ENCODE measurements around the gene BCL3. TPM values are rescaled to one million over a fixed set of nuclear protein-coding genes. Genes with fewer than 3 reads are reported as not detected.
A peak's percentile ranks its signal among the peaks of the same experiment; 100 is the strongest.

BCL3 gene
- total and polyA plus RNA-seq, 2 of the 13 experiments (the other 11 are each of a cell fraction or from before 2014, with no cell fraction given): 2.3 to 4.0 TPM

DNA sequence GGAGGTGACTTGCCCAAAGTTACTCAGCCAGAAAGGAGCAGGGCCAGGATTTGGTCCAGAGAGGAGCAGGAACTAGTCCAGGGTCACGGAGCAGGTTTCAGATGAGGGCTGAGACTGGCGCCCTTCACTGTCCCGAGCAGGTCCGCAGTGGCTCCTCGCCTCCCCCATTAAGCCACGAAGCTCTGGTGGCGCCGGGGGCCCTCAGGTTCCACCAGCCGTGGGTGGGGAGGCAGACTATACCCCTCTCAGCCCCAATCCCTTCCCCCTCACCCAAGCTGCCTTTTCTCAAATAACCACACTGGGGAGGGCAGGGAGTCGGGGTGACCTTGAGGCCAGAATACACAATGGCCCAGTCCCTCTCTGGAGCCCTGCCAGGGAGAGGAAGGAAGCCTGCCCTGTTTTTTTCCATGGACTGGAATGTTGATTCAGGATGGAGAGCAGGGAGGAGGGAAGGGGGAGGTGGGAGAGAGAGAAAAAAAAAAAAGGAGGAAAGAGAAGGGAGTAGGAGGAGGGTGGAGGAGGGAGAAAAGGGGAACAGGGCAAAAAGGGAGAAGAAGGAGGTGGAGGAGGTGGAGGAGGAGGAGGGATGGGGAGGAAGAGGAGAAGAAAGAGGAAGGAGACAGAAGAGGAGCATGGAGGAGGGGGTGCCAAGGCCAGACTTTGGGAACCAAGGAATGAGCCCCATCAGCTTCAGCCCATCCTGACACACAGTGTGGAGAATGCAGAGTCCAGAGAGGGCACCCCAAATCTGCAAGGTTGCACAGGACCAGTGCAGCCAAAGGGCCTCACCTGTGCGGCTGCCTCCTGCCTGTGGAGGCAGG, 29.9 kb upstream of the BCL3 start:
- H3K79me2 ChIP-seq (ENCODE audit: insufficient read depth, low read length): peaks cover 22% of the 10 kb centered on the region
- peak; percentile 75 for ATAC-seq
- no peaks in the 10 kb centered on the region; a peak in 1 of 5 replicates for H3K27me3 ChIP-seq (ENCODE audit: control insufficient read depth in 1 of 2, insufficient read depth in 2 of 2, low read length in 2 of 2)
- BruUV-seq (replicated peaks): TSS peak; percentile 72
- in situ Hi-C loops (cut with HindIII; ENCODE audit: extremely low pct_ligation_motif_present, low pct_unique_long_range_greater_than_20kb) (no loop called here), intact Hi-C loops (cut with micrococcal nuclease; ENCODE audit: unreplicated experiment) (loop anchor here (2.0 kb wide), 1 partner anchor 24 kb away; no protein-coding TSS in a partner anchor)
- peak overlapping the region; percentile 88 for H3K4me2 ChIP-seq (ENCODE audit: low read depth, low read length)
- peak; percentile 98 for DNase-seq (ENCODE audit: low spot score)
- FAIRE-seq: peak; percentile 94
- H3K9ac ChIP-seq (ENCODE audit: insufficient read depth, low read depth, low read length): peak overlapping the region; percentile 95
- H4K20me1 ChIP-seq (ENCODE audit: insufficient read depth, low read length): no peaks in the 10 kb centered on the region
- H3K9me3 ChIP-seq (ENCODE audit: low read length): peaks cover 13% of the 10 kb centered on the region
- H3K4me3 ChIP-seq (replicated peaks in 1 of 3; ENCODE audit: insufficient read depth in 1 of 3, low read depth in 2 of 3, low read length in 3 of 3): peak overlapping the region; percentile 62 to 82 (median 66)
- no peak overlapping the region for H2AFZ ChIP-seq (ENCODE audit: low read length)
- H3K4me1 ChIP-seq (ENCODE audit: insufficient read depth, low read length): peaks cover 75% of the 10 kb centered on the region
- ChIA-PET CTCF (ENCODE audit: low intra/inter-chr PET ratio, low total read pairs) (interaction anchor here (1.1 kb wide), 1 partner anchor 29 kb away, joined by 3 read pairs; no protein-coding TSS in a partner anchor), POLR2A (interaction anchor here (0.7 to 8.0 kb wide), 26 partner anchors 9 to 227 kb away, joined by 3 to 94 read pairs (median 4); partner anchors contain the start of genes APOC2, APOE, BCAM and BCL3)
- 0% methylated on average over 6 of the region's 11 CpGs for WGBS (ENCODE audit: low lambda C conversion rate)
- H3K27ac ChIP-seq (ENCODE audit: extremely low read length, insufficient read depth, low read length): peak overlapping the region; percentile 95
- H3K36me3 ChIP-seq (replicated peaks in 1 of 2; ENCODE audit: control insufficient read depth in 1 of 2, insufficient read depth in 2 of 2, low read length in 2 of 2): peaks cover 7 to 13% of the 10 kb centered on the region in 2 experiments
- TF ChIP-seq FOXO1 (CRISPR knock-in tag; IDR thresholded peaks at IDR 0.05) (peak; percentile 65; the same call in 1 of the 2 replicates), RBAK (CRISPR knock-in tag; IDR thresholded peaks at IDR 0.05) (no peak), NFE2 (CRISPR knock-in tag; IDR thresholded peaks at IDR 0.05) (no peak), SETDB1 (CRISPR knock-in tag; IDR thresholded peaks at IDR 0.05; ENCODE audit: borderline replicate concordance) (no peak), ZNF7 (CRISPR knock-in tag; IDR thresholded peaks at IDR 0.05) (no peak), ZNF543 (CRISPR knock-in tag; IDR thresholded peaks at IDR 0.05) (peak; percentile 69), GATAD1 (CRISPR knock-in tag; IDR thresholded peaks at IDR 0.05) (0 out of 2 replicates have a peak, but pooled peaks have one; percentile 31), ZNF335 (CRISPR knock-in tag; IDR thresholded peaks at IDR 0.05) (no peak), ZNF747 (CRISPR knock-in tag; IDR thresholded peaks at IDR 0.05; ENCODE audit: borderline replicate concordance) (peak; percentile 82; the same call in 1 of the 2 replicates), CREM (IDR thresholded peaks at IDR 0.05) (peak; percentile 52; the same call in 1 of the 2 replicates), CREM (CRISPR knock-in tag; IDR thresholded peaks at IDR 0.05) (no peak)
- TF ChIP-seq, protein P1, sequence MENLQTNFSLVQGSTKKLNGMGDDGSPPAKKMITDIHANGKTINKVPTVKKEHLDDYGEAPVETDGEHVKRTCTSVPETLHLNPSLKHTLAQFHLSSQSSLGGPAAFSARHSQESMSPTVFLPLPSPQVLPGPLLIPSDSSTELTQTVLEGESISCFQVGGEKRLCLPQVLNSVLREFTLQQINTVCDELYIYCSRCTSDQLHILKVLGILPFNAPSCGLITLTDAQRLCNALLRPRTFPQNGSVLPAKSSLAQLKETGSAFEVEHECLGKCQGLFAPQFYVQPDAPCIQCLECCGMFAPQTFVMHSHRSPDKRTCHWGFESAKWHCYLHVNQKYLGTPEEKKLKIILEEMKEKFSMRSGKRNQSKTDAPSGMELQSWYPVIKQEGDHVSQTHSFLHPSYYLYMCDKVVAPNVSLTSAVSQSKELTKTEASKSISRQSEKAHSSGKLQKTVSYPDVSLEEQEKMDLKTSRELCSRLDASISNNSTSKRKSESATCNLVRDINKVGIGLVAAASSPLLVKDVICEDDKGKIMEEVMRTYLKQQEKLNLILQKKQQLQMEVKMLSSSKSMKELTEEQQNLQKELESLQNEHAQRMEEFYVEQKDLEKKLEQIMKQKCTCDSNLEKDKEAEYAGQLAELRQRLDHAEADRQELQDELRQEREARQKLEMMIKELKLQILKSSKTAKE (CRISPR knock-in tag; IDR thresholded peaks at IDR 0.05; ENCODE audit: borderline replicate concordance): peak; percentile 85
- TF ChIP-seq, protein P2, sequence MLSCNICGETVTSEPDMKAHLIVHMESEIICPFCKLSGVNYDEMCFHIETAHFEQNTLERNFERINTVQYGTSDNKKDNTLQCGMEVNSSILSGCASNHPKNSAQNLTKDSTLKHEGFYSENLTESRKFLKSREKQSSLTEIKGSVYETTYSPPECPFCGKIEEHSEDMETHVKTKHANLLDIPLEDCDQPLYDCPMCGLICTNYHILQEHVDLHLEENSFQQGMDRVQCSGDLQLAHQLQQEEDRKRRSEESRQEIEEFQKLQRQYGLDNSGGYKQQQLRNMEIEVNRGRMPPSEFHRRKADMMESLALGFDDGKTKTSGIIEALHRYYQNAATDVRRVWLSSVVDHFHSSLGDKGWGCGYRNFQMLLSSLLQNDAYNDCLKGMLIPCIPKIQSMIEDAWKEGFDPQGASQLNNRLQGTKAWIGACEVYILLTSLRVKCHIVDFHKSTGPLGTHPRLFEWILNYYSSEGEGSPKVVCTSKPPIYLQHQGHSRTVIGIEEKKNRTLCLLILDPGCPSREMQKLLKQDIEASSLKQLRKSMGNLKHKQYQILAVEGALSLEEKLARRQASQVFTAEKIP (CRISPR knock-in tag; IDR thresholded peaks at IDR 0.05; ENCODE audit: borderline replicate concordance): no peak
- TF ChIP-seq, protein P3, sequence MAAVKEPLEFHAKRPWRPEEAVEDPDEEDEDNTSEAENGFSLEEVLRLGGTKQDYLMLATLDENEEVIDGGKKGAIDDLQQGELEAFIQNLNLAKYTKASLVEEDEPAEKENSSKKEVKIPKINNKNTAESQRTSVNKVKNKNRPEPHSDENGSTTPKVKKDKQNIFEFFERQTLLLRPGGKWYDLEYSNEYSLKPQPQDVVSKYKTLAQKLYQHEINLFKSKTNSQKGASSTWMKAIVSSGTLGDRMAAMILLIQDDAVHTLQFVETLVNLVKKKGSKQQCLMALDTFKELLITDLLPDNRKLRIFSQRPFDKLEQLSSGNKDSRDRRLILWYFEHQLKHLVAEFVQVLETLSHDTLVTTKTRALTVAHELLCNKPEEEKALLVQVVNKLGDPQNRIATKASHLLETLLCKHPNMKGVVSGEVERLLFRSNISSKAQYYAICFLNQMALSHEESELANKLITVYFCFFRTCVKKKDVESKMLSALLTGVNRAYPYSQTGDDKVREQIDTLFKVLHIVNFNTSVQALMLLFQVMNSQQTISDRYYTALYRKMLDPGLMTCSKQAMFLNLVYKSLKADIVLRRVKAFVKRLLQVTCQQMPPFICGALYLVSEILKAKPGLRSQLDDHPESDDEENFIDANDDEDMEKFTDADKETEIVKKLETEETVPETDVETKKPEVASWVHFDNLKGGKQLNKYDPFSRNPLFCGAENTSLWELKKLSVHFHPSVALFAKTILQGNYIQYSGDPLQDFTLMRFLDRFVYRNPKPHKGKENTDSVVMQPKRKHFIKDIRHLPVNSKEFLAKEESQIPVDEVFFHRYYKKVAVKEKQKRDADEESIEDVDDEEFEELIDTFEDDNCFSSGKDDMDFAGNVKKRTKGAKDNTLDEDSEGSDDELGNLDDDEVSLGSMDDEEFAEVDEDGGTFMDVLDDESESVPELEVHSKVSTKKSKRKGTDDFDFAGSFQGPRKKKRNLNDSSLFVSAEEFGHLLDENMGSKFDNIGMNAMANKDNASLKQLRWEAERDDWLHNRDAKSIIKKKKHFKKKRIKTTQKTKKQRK (IDR thresholded peaks at IDR 0.05; ENCODE audit: low read length): no peak
- TF ChIP-seq, protein P4, sequence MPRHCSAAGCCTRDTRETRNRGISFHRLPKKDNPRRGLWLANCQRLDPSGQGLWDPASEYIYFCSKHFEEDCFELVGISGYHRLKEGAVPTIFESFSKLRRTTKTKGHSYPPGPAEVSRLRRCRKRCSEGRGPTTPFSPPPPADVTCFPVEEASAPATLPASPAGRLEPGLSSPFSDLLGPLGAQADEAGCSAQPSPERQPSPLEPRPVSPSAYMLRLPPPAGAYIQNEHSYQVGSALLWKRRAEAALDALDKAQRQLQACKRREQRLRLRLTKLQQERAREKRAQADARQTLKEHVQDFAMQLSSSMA (CRISPR knock-in tag; IDR thresholded peaks at IDR 0.05): no peak
